Trophoblast cell (in vitro differentiated cells and primary cell): Measurements from ENCODE around the gene DLEU7.

Experiments used
- DNase-seq, 2 donors: peaks; one replicate each; pipeline ENCODE4 v3.0.0-alpha.2; 2016
- H2AFZ ChIP-seq: 2 replicates; pipeline ENCODE4 v1.6.1; 2013; ENCODE audit warnings: low read length, moderate library complexity, mild to moderate bottlenecking; ENCODE audit not compliant: insufficient read depth, poor library complexity
- H2AK5ac ChIP-seq: 2 replicates; pipeline ENCODE4 v1.6.1; 2013; ENCODE audit warnings: mild to moderate bottlenecking, low read length
- H2BK120ac ChIP-seq: 2 replicates; pipeline ENCODE4 v1.6.1; 2013; ENCODE audit warnings: low read length, mild to moderate bottlenecking, moderate library complexity; ENCODE audit not compliant: insufficient read depth, poor library complexity
- H2BK12ac ChIP-seq: 2 replicates; pipeline ENCODE4 v1.6.1; 2013; ENCODE audit warnings: mild to moderate bottlenecking, low read length, moderate library complexity
- H2BK5ac ChIP-seq: 2 replicates; pipeline ENCODE4 v1.6.1; 2013; ENCODE audit warnings: low read length, low read depth, moderate library complexity, mild to moderate bottlenecking; ENCODE audit not compliant: poor library complexity
- H3K14ac ChIP-seq: 2 replicates; pipeline ENCODE4 v1.6.1; 2013; ENCODE audit warnings: mild to moderate bottlenecking, low read length
- H3K18ac ChIP-seq: 2 replicates; pipeline ENCODE4 v1.6.1; 2013; ENCODE audit warnings: mild to moderate bottlenecking, low read length
- H3K23ac ChIP-seq: 2 replicates; pipeline ENCODE4 v1.6.1; 2013; ENCODE audit warnings: low read length
- H3K27ac ChIP-seq: 2 replicates; pipeline ENCODE4 v1.5.1; 2013; ENCODE audit warnings: low read depth, mild to moderate bottlenecking, inconsistent platforms, low read length, moderate library complexity
- H3K27me3 ChIP-seq: 2 replicates; pipeline ENCODE4 v1.6.1; 2013; ENCODE audit warnings: inconsistent platforms, mild to moderate bottlenecking, low read length, moderate library complexity; ENCODE audit not compliant: insufficient read depth
- H3K36me3 ChIP-seq, 2 experiments: 1 replicate in 1 of 2; 2 replicates in 1 of 2; pipeline ENCODE4 v1.6.1; 2013; ENCODE audit warnings: low read length in 2 of 2, mild to moderate bottlenecking in 2 of 2, moderate library complexity in 1 of 2; ENCODE audit not compliant: insufficient read depth in 2 of 2, control insufficient read depth in 1 of 2
- H3K4ac ChIP-seq: 2 replicates; pipeline ENCODE4 v1.6.1; 2013; ENCODE audit warnings: low read depth, mild to moderate bottlenecking, low read length, moderate library complexity
- H3K4me1 ChIP-seq, 2 experiments: 1 replicate in 1 of 2; 2 replicates in 1 of 2; pipeline ENCODE4 v1.6.1; 2013; ENCODE audit warnings: low read length in 2 of 2, mild to moderate bottlenecking in 2 of 2, moderate library complexity in 1 of 2; ENCODE audit not compliant: insufficient read depth in 2 of 2, control insufficient read depth in 1 of 2
- H3K4me2 ChIP-seq: 2 replicates; pipeline ENCODE4 v1.6.1; 2013; ENCODE audit warnings: inconsistent platforms, mild to moderate bottlenecking, low read length, moderate library complexity
- H3K4me3 ChIP-seq: 2 replicates; pipeline ENCODE4 v1.5.1; 2013; ENCODE audit warnings: mild to moderate bottlenecking, low read depth, low read length, inconsistent platforms
- H3K79me1 ChIP-seq: one replicate; pipeline ENCODE4 v1.6.1; 2013; ENCODE audit warnings: low read length
- H3K79me2 ChIP-seq: 2 replicates; pipeline ENCODE4 v1.6.1; 2013; ENCODE audit warnings: low read length, mild to moderate bottlenecking; ENCODE audit not compliant: control insufficient read depth, insufficient read depth, poor library complexity
- H3K9ac ChIP-seq: 2 replicates; pipeline ENCODE4 v1.6.1; 2013; ENCODE audit warnings: mild to moderate bottlenecking, low read length
- H3K9me3 ChIP-seq: 2 replicates; pipeline ENCODE4 v1.6.1; 2013; ENCODE audit warnings: low read depth, mild to moderate bottlenecking, control low read depth, inconsistent platforms, low read length; ENCODE audit not compliant: insufficient read depth
- H4K12ac ChIP-seq: 2 replicates; pipeline ENCODE4 v1.6.1; 2013; ENCODE audit warnings: low read depth, mild to moderate bottlenecking, low read length, moderate library complexity
- H4K8ac ChIP-seq: 2 replicates; pipeline ENCODE4 v1.6.1; 2013; ENCODE audit warnings: low read depth, mild to moderate bottlenecking, low read length, moderate library complexity
- H4K91ac ChIP-seq: one replicate; pipeline ENCODE4 v1.6.1; 2013; ENCODE audit warnings: low read depth, mild to moderate bottlenecking, low read length, moderate library complexity
- WGBS: extraction: QIAGEN DNeasy Blood & Tissue Kit; methylation state at CpG from one replicate; pipeline ENCODE4 v1.1.7; 2013; ENCODE audit warnings: missing lambda C conversion rate; ENCODE audit not compliant: insufficient read length, insufficient coverage; ENCODE audit errors: extremely low coverage; 5-methylcytosine and 5-hydroxymethylcytosine counted together

Gene DLEU7

GRCh38 chr13:50797091-50797490 is 46.4 kb downstream of the DLEU7 start:
- no peak overlapping the region for H2AK5ac ChIP-seq
- no peaks in the 10 kb centered on the region for H3K27me3 ChIP-seq
- H3K18ac ChIP-seq = no peak overlapping the region
- no peaks in the 10 kb centered on the region for H3K4me1 ChIP-seq
- H3K79me2 ChIP-seq = no peaks in the 10 kb centered on the region
- no peak overlapping the region for H3K4ac ChIP-seq
- no peak overlapping the region for H3K23ac ChIP-seq
- no peak overlapping the region for H2BK5ac ChIP-seq
- WGBS = no CpG with 5 or more reads among the region's 8 CpGs
- H3K4me3 ChIP-seq = no peak overlapping the region
- no peak overlapping the region for H4K12ac ChIP-seq
- H2BK120ac ChIP-seq = no peak overlapping the region
- H3K4me2 ChIP-seq = no peak overlapping the region
- H2BK12ac ChIP-seq = no peak overlapping the region
- no peak for DNase-seq
- H3K14ac ChIP-seq = no peak overlapping the region
- H2AFZ ChIP-seq = no peak overlapping the region
- H3K9ac ChIP-seq = no peak overlapping the region
- no peaks in the 10 kb centered on the region for H3K9me3 ChIP-seq
- H3K27ac ChIP-seq = no peak overlapping the region
- H3K36me3 ChIP-seq = no peaks in the 10 kb centered on the region
- H3K79me1 ChIP-seq = no peaks in the 10 kb centered on the region
- H4K91ac ChIP-seq = no peak overlapping the region
- H4K8ac ChIP-seq = no peak overlapping the region

DNA sequence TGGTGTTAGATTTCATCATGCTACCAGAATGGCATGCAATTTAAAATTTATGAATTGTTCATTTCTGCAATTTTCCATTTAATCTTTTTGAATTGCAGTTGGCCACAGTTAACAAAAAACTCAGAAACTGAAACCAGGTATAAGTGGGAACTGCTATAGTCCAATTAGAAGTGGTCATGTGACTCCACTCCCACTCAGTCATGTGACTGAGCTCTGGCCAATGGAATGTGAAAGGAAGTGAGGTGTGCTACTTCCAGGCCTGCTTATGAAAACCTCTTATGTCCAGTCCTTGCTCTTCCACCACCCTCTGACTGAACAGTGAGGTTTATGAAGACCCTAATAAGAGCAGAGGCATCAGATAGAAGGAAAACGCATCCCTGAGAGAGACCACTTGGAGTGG is 47.0 kb downstream of the DLEU7 start:
- H4K8ac ChIP-seq = no peak overlapping the region
- no peak overlapping the region for H2BK12ac ChIP-seq
- H4K12ac ChIP-seq = no peak overlapping the region
- no CpG with 5 or more reads among the region's 1 CpG for WGBS
- no peak overlapping the region for H3K27ac ChIP-seq
- no peak for DNase-seq
- no peaks in the 10 kb centered on the region for H3K36me3 ChIP-seq
- no peak overlapping the region for H3K14ac ChIP-seq
- no peak overlapping the region for H3K4ac ChIP-seq
- no peak overlapping the region for H3K9ac ChIP-seq
- no peak overlapping the region for H3K4me3 ChIP-seq
- H3K79me1 ChIP-seq = no peaks in the 10 kb centered on the region
- H3K79me2 ChIP-seq = no peaks in the 10 kb centered on the region
- no peak overlapping the region for H2BK5ac ChIP-seq
- no peak overlapping the region for H2AFZ ChIP-seq
- no peak overlapping the region for H2BK120ac ChIP-seq
- H3K23ac ChIP-seq = no peak overlapping the region
- no peaks in the 10 kb centered on the region for H3K4me1 ChIP-seq
- H4K91ac ChIP-seq = no peak overlapping the region
- H3K4me2 ChIP-seq = no peak overlapping the region
- no peak overlapping the region for H2AK5ac ChIP-seq
- no peaks in the 10 kb centered on the region for H3K27me3 ChIP-seq
- H3K18ac ChIP-seq = no peak overlapping the region
- no peaks in the 10 kb centered on the region for H3K9me3 ChIP-seq

GRCh38 chr13:50794226-50794625 is 49.3 kb downstream of the DLEU7 start:
- H3K4ac ChIP-seq = no peak overlapping the region
- no peak overlapping the region for H3K4me2 ChIP-seq
- H3K9ac ChIP-seq = no peak overlapping the region
- no peaks in the 10 kb centered on the region for H3K27me3 ChIP-seq
- H3K36me3 ChIP-seq = no peaks in the 10 kb centered on the region
- H3K27ac ChIP-seq = no peak overlapping the region
- no peak overlapping the region for H4K91ac ChIP-seq
- DNase-seq = no peak
- H2BK120ac ChIP-seq = no peak overlapping the region
- H4K12ac ChIP-seq = no peak overlapping the region
- no peak overlapping the region for H2BK5ac ChIP-seq
- no CpG with 5 or more reads among the region's 1 CpG for WGBS
- no peak overlapping the region for H2AK5ac ChIP-seq
- H2BK12ac ChIP-seq = no peak overlapping the region
- H3K79me2 ChIP-seq = no peaks in the 10 kb centered on the region
- no peak overlapping the region for H3K4me3 ChIP-seq
- H4K8ac ChIP-seq = no peak overlapping the region
- no peaks in the 10 kb centered on the region for H3K9me3 ChIP-seq
- no peak overlapping the region for H3K23ac ChIP-seq
- H3K79me1 ChIP-seq = no peaks in the 10 kb centered on the region
- H2AFZ ChIP-seq = no peak overlapping the region
- no peak overlapping the region for H3K14ac ChIP-seq
- no peaks in the 10 kb centered on the region for H3K4me1 ChIP-seq
- no peak overlapping the region for H3K18ac ChIP-seq

DNA sequence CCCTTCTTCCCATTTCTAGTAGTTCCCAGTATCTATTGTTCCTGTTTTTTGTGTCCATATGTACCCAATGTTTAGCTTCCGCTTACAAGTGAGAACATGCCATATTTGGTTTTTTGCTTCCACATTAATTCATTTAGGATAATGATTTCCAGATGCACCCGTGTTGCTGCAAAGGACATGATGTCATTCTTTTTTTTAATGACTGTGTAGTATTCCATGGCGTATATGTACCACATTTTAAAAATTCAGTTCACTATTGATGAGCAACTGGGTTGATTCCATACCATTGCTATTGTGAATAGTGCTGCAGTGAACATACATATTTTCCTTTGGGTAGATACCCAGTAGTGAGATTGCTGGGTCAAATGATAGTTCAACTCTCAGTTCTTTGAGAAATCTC is 50.5 kb downstream of the DLEU7 start:
- H3K4me1 ChIP-seq = no peaks in the 10 kb centered on the region
- H3K4me3 ChIP-seq = no peak overlapping the region
- no peak for DNase-seq
- H2AFZ ChIP-seq = no peak overlapping the region
- H3K27ac ChIP-seq = no peak overlapping the region
- H3K4ac ChIP-seq = no peak overlapping the region
- H3K36me3 ChIP-seq = no peaks in the 10 kb centered on the region
- H2BK5ac ChIP-seq = no peak overlapping the region
- no peak overlapping the region for H2AK5ac ChIP-seq
- no CpG with 5 or more reads among the region's 3 CpGs for WGBS
- H3K27me3 ChIP-seq = no peaks in the 10 kb centered on the region
- no peak overlapping the region for H3K9ac ChIP-seq
- H3K79me2 ChIP-seq = no peaks in the 10 kb centered on the region
- H3K14ac ChIP-seq = no peak overlapping the region
- H3K79me1 ChIP-seq = no peaks in the 10 kb centered on the region
- H3K23ac ChIP-seq = no peak overlapping the region
- no peak overlapping the region for H3K4me2 ChIP-seq
- H2BK120ac ChIP-seq = no peak overlapping the region
- H4K91ac ChIP-seq = no peak overlapping the region
- no peak overlapping the region for H3K18ac ChIP-seq
- H4K8ac ChIP-seq = no peak overlapping the region
- no peak overlapping the region for H4K12ac ChIP-seq
- H3K9me3 ChIP-seq = no peaks in the 10 kb centered on the region
- H2BK12ac ChIP-seq = no peak overlapping the region
